Activated CD8-positive, alpha-beta memory T cell treated with anti-CD3 and anti-CD28 coated beads, Interleukin-2, amount 50 U/mL, for 48 hours (primary cell): ENCODE results near the gene IFNB1.

Experiments
- DNase-seq: peaks from one replicate; pipeline ENCODE4 v3.0.0-alpha.2; 2020

Gene IFNB1

GRCh38 chr9:21060919-21061561 lies 16.7 kb downstream of the IFNB1 start:
- no peak for DNase-seq

- DNase-seq: no peak
These were observed 20.8 kb downstream of the IFNB1 start for GRCh38 chr9:21056931-21057330.

GRCh38 chr9:21053851-21054250 lies 23.9 kb downstream of the IFNB1 start:
- DNase-seq: no peak

GRCh38 chr9:21047281-21047691 lies 30.5 kb downstream of the IFNB1 start:
- no peak for DNase-seq

GRCh38 chr9:21043841-21044240 lies 33.9 kb downstream of the IFNB1 start:
- no peak for DNase-seq

GRCh38 chr9:21042466-21042865 lies 35.3 kb downstream of the IFNB1 start:
- no peak for DNase-seq

- DNase-seq: no peak
These were observed 38.4 kb downstream of the IFNB1 start for GRCh38 chr9:21039302-21039701.

- no peak for DNase-seq
These were observed 40.5 kb downstream of the IFNB1 start for GRCh38 chr9:21037278-21037677.

- DNase-seq: no peak
These were observed 45.9 kb downstream of the IFNB1 start for GRCh38 chr9:21031808-21032183.

DNA sequence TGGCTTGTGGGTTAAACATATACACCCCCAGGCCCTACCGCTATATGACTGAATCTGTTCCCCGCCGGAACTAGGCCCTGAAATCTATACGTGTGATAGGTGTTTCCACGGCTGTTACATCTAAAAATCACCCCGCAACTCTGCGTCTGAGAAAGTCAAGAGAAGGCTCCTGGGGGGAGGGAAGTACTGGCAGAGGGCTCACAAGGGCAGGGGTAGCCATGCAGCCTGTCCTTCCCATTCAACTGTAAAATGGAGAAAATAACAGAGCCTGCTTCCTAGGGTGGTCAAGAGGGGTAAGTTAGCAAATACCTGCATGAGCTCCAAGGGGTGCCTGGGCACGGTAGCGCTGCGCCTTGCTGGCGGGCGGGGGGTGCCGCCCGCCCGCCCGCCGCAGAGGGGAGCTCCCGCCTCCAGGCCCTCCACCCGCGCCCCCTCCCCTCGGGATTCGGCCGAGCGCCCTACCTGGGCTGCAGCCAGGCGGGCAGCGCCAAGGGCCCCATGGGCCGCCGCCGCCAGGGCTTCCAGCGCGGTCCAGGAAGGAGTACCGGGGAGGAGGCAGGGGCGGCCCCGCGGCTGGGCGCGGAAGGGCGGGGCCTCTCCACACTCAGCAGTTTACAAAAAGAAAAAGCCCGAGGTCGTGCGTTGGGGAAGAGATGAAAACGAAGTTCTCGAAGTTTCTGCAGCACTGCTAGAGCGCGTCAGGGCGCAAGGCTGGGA lies 46.5 kb downstream of the IFNB1 start, which contains the start of gene HACD4:
HACD4 (minus strand) TSS at position 550 of the 717 bp plus-strand sequence; CDS start at position 500, 50 bp downstream.
- peak; percentile 80 for DNase-seq

DNA sequence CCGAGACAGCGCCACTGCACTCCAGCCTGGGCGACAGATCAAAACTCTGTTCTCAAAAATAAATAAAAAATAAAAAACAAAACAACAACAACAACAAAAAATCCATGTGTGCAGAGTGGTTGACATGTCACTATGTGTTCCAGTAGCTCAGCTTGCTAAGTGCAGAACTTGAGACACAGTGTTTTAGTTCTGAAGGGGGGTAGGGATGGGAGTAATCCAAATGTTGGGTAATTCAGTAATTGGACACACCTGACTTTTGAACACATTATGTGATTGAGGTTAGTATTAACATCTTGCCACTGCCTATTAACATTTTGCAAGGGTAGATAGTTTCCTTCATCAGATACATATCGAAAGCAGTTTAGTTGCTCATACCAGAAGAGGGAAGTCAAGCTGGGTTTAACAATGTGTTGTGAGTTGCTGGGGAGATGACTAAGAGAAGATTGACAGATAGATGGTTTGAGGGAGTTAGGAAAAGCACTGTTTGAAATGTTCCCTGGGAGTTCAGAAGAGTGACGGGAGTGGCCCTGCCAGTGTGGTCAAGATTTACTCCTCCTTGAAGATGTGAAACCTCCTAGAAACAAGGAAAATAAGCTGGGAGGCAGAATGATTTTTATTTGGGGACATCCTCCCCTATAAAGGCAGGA lies 47.2 kb downstream of the IFNB1 start:
- no peak for DNase-seq

GRCh38 chr9:21029661-21030060 lies 48.1 kb downstream of the IFNB1 start:
- no peak for DNase-seq

GRCh38 chr9:21028466-21028865 lies 49.3 kb downstream of the IFNB1 start:
- no peak for DNase-seq

DNA sequence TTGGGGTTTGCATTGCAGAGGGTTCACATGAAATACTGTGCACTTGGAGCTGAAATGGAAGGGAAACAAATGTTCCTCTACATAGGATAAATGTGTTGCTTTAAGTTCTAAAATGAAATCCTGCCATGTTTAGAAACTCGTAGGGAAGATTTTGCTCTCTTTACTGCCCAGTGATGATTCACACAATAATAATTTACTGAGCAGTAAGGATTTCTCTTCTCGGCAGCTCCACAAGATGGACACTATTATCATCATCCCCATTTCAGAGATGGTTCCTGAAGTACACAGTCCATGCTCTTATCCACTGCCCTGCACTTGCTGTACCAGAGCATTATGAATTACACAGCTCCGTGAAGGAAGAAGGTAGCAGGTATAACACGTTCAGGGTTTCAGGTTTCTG lies 50.4 kb downstream of the IFNB1 start:
- DNase-seq: no peak
